ENCODE data around the gene CCNJL. TPM values are rescaled to one million over a fixed set of nuclear protein-coding genes. Genes with fewer than 3 reads are reported as not detected.

Gene CCNJL
- total RNA-seq = 4.4 TPM

GRCh38 chr5:160312134-160312959 is at the start of gene CCNJL:
Gene CCNJL (minus strand): TSS chr5:160312564. CDS start chr5:160311923, 641 bp downstream.

GRCh38 chr5:160229190-160229742 is 83.1 kb downstream of the CCNJL start, which contains the start of gene FABP6:
Gene FABP6 (plus strand): TSS chr5:160229506. CDS start chr5:160229558, 52 bp downstream.

Small RNA genes within 50 kb of the gene (small RNA-seq; reads per million reads assigned to genes)
- gene AC112191.3 (ENCODE audit: low replicate concordance) = not detected

Other genes with a start within 250 kb of the CCNJL start
- 56.7 TPM for gene PWWP2A, start 193.1 kb downstream of the CCNJL start, total RNA-seq
- gene FABP6, start 83.1 kb downstream of the CCNJL start, total RNA-seq = 2.8 TPM
- 3.4 TPM for gene C1QTNF2, start 58.1 kb upstream of the CCNJL start, total RNA-seq
- gene FAM200C, start 87.5 kb upstream of the CCNJL start, total RNA-seq = 32.9 TPM
- gene SLU7, start 106.5 kb upstream of the CCNJL start, total RNA-seq = 58.2 TPM
- gene PTTG1, start 109.3 kb upstream of the CCNJL start, total RNA-seq = 19.4 TPM

All from parietal lobe (tissue), 2 donors.